Measurements from ENCODE around the gene RALGPS1. TPM values are rescaled to one million over a fixed set of nuclear protein-coding genes. Genes with fewer than 3 reads are reported as not detected.

RALGPS1 gene
- total RNA-seq, 4 donors from 2014 or later: 2.2 to 10.3 (median 5.4) TPM

DNA sequence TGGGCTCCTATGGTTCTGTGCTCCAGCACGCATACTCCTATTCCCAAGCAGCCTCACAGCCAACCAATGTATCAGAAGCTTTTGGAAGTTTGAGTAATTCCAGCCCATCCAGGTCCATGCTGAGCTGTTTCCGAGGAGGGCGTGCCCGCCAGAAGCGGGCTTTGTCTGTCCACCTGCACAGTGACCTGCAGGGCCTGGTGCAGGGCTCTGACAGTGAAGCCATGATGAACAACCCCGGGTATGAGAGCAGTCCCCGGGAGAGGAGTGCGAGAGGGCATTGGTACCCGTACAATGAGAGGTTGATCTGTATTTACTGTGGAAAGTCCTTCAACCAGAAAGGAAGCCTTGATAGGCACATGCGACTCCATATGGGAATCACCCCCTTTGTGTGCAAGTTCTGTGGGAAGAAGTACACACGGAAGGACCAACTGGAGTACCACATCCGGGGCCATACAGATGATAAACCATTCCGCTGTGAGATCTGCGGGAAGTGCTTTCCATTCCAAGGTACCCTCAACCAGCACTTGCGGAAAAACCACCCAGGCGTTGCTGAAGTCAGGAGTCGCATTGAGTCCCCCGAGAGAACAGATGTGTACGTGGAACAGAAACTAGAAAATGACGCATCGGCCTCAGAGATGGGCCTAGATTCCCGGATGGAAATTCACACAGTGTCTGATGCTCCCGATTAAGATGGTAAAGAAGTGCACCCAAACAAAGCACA is 34.2 kb upstream of the RALGPS1 start:
- no peak for DNase-seq
- no peaks in the 10 kb centered on the region for H3K27me3 ChIP-seq
- peaks cover 0 to 31% of the 10 kb centered on the region in 2 donors for H3K36me3 ChIP-seq
- no peak overlapping the region for H3K27ac ChIP-seq
- in situ Hi-C loops (cut with MboI; ENCODE audit: low sequenced_read_pairs in 4 of 4) (no loop called here), intact Hi-C loops (cut with DNase I; ENCODE audit: low total_unique reads) (no loop called here)
- no peaks in the 10 kb centered on the region for H3K9me3 ChIP-seq
- H3K4me1 ChIP-seq: peaks cover 29 to 47% of the 10 kb centered on the region in 2 donors
- ATAC-seq: no peak
- TF ChIP-seq POLR2A (IDR thresholded peaks at IDR 0.05): no peak
- TF ChIP-seq, protein P1, sequence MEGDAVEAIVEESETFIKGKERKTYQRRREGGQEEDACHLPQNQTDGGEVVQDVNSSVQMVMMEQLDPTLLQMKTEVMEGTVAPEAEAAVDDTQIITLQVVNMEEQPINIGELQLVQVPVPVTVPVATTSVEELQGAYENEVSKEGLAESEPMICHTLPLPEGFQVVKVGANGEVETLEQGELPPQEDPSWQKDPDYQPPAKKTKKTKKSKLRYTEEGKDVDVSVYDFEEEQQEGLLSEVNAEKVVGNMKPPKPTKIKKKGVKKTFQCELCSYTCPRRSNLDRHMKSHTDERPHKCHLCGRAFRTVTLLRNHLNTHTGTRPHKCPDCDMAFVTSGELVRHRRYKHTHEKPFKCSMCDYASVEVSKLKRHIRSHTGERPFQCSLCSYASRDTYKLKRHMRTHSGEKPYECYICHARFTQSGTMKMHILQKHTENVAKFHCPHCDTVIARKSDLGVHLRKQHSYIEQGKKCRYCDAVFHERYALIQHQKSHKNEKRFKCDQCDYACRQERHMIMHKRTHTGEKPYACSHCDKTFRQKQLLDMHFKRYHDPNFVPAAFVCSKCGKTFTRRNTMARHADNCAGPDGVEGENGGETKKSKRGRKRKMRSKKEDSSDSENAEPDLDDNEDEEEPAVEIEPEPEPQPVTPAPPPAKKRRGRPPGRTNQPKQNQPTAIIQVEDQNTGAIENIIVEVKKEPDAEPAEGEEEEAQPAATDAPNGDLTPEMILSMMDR (IDR thresholded peaks at IDR 0.05 in 4 of 5, conservative IDR thresholded peaks at IDR 0.05 in 1 of 5): no peak
- H3K4me3 ChIP-seq: no peak overlapping the region

DNA sequence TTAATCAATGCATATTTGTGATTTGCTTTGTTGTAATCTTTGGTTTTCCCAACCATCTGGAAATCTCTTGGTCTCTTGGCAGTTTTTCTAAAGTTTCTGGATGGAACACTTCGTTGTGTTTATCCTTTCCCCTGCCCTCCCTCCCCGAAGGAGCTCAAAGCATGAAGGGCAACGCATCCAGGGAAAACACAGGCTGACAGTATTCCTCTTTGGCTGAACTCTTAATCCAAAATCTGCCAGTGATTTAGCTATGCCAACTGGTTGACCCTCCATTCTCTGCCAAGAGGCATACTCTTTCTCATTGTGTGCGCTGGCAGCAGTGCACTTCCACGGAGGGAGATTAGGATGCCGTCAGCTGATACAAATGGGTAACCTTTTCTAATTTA is 33.6 kb upstream of the RALGPS1 start:
- Histone ChIP-seq H3K27me3 (no peaks in the 10 kb centered on the region), H3K4me1 (peaks cover 30 to 50% of the 10 kb centered on the region in 2 donors), H3K4me3 (no peak overlapping the region), H3K27ac (no peak overlapping the region), H3K36me3 (peaks cover 0 to 31% of the 10 kb centered on the region in 2 donors), H3K9me3 (no peaks in the 10 kb centered on the region)
- TF ChIP-seq, protein P1 (IDR thresholded peaks at IDR 0.05 in 4 of 5, conservative IDR thresholded peaks at IDR 0.05 in 1 of 5): no peak
- no peak for TF ChIP-seq POLR2A (IDR thresholded peaks at IDR 0.05)
- intact Hi-C loops (cut with DNase I; ENCODE audit: low total_unique reads) (no loop called here), in situ Hi-C loops (cut with MboI; ENCODE audit: low sequenced_read_pairs in 4 of 4) (no loop called here)
- ATAC-seq (peak in 1 of 2 donors; percentile 21), DNase-seq (no peak)

DNA sequence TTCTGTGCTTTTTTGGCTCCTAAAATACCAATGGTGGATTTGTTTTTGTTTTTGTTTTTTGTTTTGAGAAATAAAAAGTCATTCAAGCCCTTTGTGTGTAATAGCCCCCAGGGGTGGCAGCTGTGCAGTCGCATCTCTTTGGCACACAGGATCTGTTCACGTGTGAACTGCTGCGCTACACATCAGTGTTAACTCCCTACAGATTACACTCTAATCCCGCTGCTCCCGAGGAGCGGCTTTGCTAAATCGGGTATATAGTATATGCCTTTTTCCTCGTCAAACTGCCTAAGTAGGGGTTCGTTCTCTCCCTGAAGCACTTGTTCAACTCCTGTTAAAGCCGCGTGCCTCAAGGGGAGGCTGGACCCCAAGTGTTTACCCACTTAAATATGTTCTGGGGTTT is 31.8 kb upstream of the RALGPS1 start:
- Histone ChIP-seq H3K36me3 (peaks cover 0 to 31% of the 10 kb centered on the region in 2 donors), H3K9me3 (no peaks in the 10 kb centered on the region), H3K27ac (no peak overlapping the region), H3K4me1 (peaks cover 44 to 53% of the 10 kb centered on the region in 2 donors), H3K4me3 (no peak overlapping the region), H3K27me3 (no peaks in the 10 kb centered on the region)
- no peak for TF ChIP-seq POLR2A (IDR thresholded peaks at IDR 0.05)
- TF ChIP-seq, protein P1 (IDR thresholded peaks at IDR 0.05 in 4 of 5, conservative IDR thresholded peaks at IDR 0.05 in 1 of 5): no peak
- DNase-seq: no peak
- no peak for ATAC-seq
- intact Hi-C loops (cut with DNase I; ENCODE audit: low total_unique reads): no loop called here
- in situ Hi-C loops (cut with MboI; ENCODE audit: low sequenced_read_pairs in 4 of 4): no loop called here

DNA sequence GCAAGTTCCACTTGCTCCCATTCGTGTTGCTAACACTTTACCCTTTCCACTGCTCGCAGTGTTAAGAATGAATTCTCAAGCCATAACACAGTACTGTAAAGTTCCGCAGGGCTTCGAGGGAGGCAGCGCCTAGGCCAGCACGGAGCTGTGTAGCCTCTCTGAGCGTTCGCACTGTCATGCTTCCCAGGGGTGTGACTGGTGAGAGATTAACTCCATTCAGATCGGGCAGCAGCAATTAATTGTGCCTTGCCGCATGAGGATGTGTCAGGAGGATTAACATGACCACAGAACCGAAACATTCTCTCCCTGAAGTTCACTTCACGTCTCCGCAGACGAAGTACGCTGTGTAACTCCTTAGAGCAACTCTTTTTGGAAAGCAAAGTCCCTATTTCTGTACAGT is 30.9 kb upstream of the RALGPS1 start:
- no peaks in the 10 kb centered on the region for H3K9me3 ChIP-seq
- TF ChIP-seq, protein P1 (IDR thresholded peaks at IDR 0.05 in 4 of 5, conservative IDR thresholded peaks at IDR 0.05 in 1 of 5): no peak
- TF ChIP-seq POLR2A (IDR thresholded peaks at IDR 0.05): no peak
- in situ Hi-C loops (cut with MboI; ENCODE audit: low sequenced_read_pairs in 4 of 4): no loop called here

More for the DNA sequence above, 30.9 kb upstream of the RALGPS1 start:
- ATAC-seq (peak in 1 of 2 donors; percentile 46), DNase-seq (no peak)
- peak overlapping the region in 1 of 4 donors; percentile 3 for H3K27ac ChIP-seq
- H3K4me3 ChIP-seq: no peak overlapping the region
- peaks cover 0 to 31% of the 10 kb centered on the region in 2 donors for H3K36me3 ChIP-seq
- intact Hi-C loops (cut with DNase I; ENCODE audit: low total_unique reads): no loop called here
- peaks cover 44 to 53% of the 10 kb centered on the region in 2 donors for H3K4me1 ChIP-seq
- no peaks in the 10 kb centered on the region for H3K27me3 ChIP-seq

Measured in gastrocnemius medialis (tissue), 4 donors.